GM18526 (cell line): ENCODE measurements around the gene SPINK13.

Experiments used
- POLR2A ChIP-seq: IDR thresholded peaks from 3 replicates; pipeline ENCODE4 v1.6.1; 2011; ENCODE audit not compliant: insufficient read length; ENCODE audit errors: extremely low read depth

The SPINK13 gene, protein sequence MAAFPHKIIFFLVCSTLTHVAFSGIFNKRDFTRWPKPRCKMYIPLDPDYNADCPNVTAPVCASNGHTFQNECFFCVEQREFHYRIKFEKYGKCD

DNA sequence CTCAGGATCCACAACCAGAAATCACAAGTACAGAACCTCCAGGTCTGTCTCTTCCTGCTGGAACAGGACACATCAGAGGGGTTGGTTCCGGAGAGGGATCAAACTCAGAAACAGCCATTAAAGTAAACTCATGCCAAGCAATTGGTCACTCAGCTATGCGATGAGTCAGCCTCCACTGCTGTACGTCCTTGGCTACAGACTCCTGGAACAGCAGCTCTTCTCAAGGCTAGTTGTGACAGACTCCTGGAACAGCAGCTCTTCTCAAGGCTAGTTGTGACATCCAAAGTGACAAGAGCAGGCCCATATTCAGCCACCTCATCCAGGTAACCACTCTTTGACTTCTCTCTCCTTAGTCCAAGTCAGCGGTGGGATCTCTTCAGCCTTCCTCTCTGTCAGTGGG is at the start of gene SPINK13:
Gene SPINK13, plus strand, starts transcription at position 229 of the 400 bp plus-strand sequence. CDS start 1,279 bp downstream, outside the sequence.
- no peak for TF ChIP-seq POLR2A

DNA sequence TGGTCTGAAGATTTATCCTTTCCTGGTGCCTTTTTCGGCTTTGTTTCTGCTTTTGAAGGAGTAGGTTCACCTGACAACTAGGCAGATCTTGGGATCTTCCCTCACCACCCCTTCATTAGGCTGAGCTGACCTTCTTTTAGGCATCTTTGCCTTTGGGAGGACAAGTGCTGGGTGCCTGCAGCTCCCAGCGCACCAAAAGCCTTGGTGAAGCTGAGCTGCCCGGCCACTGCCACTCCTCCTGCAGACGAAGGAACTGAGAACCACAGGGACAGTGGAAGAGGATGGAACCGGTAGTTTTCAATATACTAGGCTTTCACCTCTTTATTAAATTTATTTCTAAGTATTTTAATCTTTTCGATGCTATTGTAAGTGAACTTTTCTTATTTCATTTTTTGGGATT is 47.1 kb upstream of the SPINK13 start:
- TF ChIP-seq POLR2A, result no peak

DNA sequence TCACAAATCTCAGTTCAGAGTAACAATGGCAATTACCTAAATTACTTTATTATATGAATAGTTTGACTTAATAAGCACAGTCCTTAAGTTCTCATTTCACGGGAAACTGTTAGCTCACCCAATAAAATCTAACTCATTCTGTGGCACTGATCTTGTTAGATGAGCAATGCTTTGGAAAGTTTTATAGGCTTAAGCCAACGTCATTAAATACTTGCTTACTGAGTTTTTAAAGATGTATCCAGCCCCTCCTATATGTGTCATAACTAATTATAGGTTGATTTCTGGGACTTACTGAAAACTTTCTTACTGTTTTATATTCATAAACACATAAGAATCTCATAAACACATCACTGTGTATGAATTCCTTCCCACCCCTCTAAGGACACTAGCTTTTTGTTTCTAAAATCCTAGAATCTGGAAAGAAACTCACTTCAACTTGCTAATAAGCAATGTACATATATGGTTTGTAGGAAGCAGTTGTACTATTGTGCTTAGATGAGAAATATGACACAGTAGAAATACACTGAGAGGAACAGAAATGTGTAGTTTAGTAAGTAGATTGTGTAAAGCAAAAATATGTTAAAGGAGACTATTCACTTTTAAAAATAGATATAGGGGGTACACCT is 44.4 kb upstream of the SPINK13 start:
- TF ChIP-seq POLR2A, result no peak

DNA sequence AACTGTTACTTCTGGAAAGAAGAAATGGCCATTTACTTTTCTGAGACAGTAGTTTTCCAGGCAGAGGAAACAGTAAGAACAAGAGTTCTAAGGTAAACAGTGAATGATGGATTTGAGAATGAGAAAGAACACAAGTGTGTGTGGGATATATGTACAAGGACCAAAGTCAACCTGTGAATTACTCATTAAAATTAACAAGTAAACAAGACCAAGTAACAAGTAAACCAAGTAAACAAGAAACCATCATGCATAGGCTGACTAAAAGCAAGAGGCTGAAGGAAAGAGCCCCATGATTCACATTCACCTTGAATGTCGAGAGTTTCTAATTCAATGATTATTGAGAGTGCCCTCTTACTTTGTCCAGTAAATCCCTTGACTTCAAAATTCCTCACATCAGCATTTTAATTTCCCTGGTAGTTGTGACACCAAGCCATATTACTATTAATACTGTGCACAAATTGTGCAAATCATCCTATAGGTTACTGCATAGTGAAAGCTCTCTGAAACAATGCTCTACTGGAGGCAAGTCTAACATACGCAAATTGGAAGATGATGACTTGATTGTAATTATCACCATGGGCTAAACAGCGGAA is 40.1 kb upstream of the SPINK13 start:
- no peak for TF ChIP-seq POLR2A

DNA sequence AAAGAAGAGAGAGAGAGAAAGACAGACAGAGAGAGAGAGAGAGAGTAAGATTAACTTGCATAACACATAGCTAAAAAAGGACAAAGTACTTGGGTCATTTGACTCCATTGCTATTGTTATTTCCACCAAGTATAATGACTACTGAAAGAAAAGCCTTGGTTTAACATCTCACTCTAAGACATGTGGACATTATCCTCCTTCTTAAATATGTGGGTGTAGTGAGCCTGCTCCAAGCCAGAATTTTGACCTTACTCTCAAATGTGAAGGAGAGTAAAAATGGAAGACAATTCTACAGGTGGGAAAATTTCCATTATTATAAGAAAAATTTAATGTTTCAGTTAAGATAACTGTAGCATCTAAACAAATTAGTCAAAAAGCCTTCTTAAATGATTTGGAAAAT is 38.8 kb upstream of the SPINK13 start:
- no peak for TF ChIP-seq POLR2A

DNA sequence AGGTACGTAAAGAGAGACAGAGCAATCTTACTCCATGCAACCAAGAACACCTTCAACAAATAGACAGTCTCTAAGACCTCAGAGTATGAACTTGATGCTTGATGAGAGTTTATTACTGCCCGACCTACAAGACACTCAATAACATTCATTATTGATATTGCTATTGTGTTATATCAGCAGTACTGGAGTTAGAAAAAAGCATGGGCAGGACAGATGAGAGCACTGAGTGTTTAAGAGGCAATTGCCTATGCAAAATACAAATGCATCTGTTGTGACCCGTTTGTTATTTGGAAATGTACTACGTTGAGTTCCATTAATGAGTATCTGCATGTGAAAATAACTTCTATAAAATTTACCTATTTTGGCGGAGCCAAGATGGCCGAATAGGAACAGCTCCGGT is 38.4 kb upstream of the SPINK13 start:
- no peak for TF ChIP-seq POLR2A

DNA sequence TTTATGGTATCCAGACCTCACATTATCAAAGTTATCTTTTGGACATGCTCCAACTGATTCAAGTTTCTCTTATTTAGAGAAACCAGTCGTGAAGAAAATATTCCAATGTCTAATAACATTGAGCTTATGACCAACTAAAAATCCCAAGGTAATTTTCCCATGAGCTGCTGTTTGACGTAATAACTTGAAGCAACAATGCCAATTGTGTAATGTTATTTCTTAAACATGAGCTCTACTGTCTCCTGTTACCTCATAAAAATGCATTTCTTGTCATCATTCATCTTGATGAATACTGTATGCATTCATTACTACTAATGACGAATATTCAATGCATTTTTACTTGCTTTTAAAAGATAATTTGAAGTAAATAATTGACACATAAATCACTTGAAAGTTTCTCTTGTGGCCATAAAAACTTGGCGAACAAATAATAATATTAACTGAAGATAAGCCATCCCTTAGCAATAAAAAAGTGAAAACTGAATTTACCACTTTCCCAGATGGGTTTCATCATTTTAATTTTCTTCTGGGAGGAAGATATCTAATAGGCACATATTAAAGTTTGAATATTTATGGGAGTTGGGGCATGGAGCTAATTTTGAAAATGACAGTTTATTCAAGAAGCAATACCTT is 30.7 kb upstream of the SPINK13 start:
- TF ChIP-seq POLR2A, result no peak

DNA sequence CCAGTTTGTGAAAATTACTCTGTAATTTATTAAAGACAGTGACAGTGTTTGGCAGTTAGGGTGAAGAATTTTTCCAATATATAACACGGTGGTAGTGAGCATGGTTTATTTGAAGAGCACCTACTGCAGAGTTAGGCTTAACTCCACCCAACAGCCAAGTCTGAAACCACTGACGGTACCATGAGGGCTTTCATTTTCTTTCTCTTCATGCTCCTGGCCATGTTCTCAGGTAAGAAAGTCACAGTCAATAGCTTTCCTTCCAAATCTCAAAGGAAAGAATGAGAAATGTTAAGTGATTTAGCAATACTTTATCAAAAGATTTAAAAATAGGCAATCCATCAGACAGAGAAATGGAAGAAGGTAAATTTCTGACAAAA is 30.2 kb upstream of the SPINK13 start, which contains the start of gene MARCOL:
Gene MARCOL, plus strand, starts transcription at position 108 of the 377 bp plus-strand sequence. Its CDS starts 73 bp downstream, at position 181.
- TF ChIP-seq POLR2A, result no peak

DNA sequence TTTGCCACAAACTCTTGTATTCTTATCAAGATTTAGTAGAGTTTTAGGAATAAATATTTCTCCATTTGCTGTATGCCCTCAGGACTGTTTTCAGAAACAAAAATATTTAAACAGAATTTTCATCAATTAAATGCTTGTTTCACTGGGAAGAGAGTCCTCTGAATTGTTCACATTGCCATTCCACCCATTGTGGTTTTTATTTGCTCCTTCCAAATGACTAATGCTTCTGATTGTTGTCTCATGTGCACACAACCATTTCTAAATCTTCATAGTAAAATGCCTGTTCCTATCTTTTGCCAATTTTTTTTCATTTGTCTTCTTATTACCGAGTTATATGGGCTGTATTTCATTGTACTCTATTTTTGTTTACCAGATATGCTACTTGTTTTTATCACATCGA is 19.7 kb upstream of the SPINK13 start:
- TF ChIP-seq POLR2A, result no peak

DNA sequence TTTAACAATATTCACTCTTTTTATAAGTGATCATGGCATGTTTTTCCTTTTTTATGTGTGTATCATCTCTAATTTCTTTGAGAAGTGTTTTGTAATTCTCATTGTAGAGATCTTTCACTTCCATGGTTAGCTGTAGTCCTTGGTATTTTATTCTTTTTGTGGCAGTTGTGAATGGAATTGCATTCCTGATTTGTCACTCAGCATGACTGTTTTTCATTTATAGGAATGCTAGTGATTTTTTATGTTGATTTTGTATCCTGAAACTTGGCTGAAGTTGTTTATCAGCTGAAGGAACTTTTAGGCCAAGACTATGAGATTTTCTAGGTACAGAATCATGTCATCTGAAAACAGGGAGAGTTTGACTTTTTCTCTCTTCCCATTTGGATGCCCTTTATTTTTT is 13.1 kb upstream of the SPINK13 start:
- no peak for TF ChIP-seq POLR2A

DNA sequence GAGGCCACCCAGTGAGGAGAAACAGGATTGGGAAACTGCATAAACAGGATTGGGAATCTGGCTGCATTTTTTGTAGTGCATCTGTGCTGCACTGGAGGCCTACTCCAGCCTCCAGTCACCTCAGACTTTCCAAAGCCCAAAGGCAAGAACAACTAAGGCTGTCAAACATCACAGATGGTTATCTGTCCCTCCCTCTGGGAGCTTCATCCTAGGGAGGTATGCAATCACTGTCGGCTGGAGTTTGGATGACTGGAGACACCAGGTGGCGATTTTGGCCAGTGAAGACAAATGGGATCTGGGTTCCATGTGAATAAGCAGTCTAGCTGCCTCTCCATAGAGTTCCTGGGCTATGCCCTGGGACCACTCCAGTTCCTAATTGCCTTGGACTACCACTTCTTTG is 9.3 kb upstream of the SPINK13 start:
- TF ChIP-seq POLR2A, result no peak

DNA sequence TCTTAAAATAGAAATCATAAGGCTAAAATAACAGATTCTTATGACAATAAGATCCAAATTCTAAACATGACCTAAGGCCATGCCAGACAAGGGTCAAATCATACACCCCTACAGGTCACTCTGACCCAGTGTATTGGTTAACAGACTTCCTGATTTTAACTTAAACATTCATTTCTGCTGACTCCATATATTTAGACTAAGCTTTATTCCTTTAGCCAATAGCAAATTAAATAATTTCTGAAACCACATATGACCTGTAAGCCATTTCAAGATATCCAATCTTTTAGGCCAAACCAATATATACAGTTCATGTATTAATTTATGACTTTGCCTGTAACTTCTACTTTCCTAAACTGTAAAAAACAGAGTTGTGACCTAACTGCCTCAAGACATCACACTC is 7.4 kb upstream of the SPINK13 start:
- TF ChIP-seq POLR2A, result no peak

DNA sequence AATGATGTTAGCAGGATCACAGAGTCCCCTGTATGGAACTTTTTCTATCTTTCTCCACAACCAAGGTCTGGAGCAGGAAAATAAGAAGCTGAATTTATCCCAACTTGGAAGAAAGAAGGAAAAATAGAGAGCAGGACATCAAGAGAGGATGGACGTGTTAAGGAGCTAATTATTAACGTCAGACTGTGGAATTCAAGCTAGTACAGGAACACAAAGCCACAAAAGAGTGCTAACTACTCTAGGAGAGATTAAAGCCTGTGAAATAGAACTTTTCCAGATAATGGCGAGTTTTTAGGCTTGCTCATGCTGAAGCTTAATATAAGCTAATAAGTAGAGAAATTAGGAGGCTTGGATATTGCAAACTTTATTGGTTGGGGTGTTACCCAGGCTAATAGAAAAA is 632 bp upstream of the SPINK13 start:
- no peak for TF ChIP-seq POLR2A

DNA sequence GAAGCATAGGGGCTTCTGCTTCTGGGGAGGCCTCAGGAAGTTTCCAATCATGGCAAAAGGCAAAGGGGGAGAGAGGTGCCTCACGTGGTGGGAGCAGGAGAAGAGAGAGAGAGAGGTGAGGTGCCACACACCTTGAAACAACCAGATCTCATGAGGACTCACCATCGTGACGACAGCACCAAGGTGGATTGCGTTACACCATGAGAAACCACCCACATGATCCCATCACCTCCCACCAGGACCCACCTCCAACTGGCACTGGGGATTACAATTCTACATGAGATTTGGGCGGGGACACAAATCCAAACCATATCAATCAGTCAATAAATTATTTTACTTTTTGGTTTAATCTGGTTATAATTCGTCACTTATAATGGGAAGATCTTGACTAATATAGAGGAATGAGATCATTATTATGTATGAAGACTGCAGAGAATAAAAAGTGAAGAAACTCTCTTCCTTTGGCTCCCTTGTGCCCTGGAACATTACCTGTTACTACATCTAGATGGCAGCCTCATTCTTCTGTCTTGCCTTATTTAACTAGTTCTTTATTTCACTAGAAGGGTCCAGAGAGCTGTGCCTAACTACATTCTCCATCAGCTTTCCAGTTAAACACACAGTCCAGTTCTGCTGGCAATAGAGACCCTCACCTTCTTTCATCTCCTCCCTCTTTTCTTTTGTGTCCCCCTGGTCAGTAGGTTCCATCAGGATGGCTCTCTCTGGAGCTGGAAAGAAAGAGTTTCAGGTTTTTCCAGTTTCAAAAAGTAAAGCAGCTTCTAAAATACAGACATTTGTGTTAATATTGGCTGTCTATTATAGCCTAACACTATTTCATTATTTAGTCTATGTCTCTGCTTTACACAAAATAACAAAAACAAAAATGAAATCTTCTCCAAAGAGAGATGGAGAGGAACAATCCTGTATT is 21.9 kb downstream of the SPINK13 start:
- TF ChIP-seq POLR2A, result no peak

DNA sequence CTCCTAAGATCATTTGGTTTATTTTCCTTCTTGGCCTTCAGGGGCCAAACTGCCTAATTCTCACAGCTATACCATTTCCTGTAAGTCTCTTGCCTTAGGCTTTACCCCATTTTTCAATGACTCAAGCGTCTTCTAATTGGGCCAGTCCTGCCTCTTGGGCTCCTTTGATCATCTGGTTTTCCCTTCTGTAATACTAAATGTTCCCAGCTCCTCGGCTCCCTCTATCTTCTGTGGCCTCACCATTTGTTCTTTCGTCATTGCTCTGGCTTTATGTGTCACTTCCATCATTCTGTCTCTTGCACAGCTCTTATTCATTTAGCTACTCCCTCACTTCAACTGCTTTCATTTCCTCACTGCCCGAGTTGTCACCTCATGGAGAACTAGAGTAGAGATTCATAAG is 29.1 kb downstream of the SPINK13 start:
- TF ChIP-seq POLR2A, result no peak

DNA sequence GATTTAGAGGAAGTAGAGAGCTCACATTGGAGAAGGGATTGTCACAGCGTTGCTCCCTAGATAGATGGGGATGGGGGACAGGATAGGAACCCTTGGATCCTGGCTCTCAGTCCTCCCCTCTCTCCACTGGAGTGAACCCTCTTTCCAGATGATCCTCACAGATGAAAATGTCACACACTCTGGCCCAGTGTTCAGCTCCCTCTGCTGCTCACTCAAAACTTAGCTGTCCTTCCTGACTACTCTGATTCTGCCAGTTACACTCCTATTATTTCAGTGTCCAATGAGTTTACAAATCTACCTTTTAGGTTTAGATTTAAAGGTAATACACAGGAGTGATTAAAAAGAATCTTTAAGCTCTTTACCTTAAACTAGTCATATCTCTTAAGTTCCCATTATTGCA is 37.9 kb downstream of the SPINK13 start:
- TF ChIP-seq POLR2A, result no peak

DNA sequence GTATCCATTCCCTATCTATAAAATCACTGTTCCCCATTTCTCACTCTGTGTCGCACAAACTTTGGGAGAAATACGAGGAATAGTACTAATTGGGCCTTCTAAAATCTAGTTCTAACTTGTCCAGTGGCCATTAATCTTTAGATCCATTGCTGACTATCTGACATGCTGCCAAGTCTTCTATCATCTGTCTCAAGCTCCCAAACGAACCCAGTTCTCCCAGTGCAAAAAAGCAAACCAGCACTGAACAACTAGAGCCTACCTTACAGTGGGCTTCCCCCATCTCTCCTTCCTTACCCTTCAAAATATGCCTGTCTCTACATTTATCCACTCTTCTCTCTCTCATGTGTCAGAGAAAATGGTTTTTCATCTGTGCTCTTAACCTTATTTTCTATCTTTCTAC is 40.4 kb downstream of the SPINK13 start:
- TF ChIP-seq POLR2A, result no peak
